GM18505 (cell line): ENCODE measurements around the gene HS1BP3.

Experiments
- ATAC-seq: cut with Tn5 transposase; IDR thresholded peaks from one replicate; pipeline ENCODE4 v1.9.1; 2021; ENCODE audit not compliant: unreplicated experiment
- POLR2A ChIP-seq: IDR thresholded peaks from 4 replicates; pipeline ENCODE4 v1.6.1; 2011; ENCODE audit warnings: borderline replicate concordance; ENCODE audit not compliant: insufficient read depth, insufficient read length; ENCODE audit errors: extremely low read depth

Gene HS1BP3

GRCh38 chr2:20593072-20594034 is 57.5 kb downstream of the HS1BP3 start:
- ATAC-seq = no peak
- no peak for TF ChIP-seq POLR2A

DNA sequence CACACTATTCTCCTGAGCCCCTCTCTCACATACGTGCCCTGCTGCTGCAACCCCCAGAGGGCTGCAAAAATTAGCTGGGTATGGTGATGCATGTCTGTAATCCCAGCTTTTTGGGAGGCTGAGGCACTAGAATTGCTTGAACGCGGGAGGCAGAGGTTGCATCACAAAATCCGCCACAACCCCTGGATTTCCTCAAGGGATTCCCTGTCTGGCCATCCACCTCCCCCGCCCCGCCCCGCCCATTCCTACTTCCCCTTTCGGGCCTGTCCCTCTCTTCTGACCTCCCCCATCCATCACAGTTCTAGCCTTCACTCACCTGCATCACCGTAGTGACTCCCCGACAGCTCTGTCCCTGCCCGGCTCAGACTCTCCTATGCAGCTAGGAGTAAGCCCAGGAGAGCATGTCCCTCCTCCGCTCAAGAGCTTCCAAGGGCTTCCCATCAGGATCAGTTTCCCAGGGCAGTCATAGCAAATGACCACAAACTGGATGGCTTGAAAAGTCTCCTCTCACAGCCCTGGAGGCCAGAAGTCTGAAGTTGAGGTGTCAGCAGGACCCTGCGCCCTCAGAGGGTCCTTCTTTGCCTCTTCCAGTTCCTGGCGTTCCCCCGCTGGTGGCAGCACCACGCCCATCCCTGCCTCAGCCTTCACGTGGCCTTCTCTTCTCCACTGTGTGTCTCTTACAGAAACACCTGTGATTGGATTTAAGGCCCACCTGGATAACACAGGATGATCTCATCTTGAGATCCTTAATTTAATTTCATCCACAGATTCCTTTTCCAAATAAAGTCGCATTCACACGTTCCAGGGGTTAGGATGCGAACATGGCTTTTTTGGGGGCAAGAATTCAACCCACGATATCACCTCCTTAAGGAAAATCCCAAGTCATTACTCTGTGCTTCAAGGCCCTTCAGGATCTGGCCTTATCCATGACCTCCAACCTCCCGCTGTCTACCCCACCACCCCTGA is 58.5 kb downstream of the HS1BP3 start:
- no peak for ATAC-seq

DNA sequence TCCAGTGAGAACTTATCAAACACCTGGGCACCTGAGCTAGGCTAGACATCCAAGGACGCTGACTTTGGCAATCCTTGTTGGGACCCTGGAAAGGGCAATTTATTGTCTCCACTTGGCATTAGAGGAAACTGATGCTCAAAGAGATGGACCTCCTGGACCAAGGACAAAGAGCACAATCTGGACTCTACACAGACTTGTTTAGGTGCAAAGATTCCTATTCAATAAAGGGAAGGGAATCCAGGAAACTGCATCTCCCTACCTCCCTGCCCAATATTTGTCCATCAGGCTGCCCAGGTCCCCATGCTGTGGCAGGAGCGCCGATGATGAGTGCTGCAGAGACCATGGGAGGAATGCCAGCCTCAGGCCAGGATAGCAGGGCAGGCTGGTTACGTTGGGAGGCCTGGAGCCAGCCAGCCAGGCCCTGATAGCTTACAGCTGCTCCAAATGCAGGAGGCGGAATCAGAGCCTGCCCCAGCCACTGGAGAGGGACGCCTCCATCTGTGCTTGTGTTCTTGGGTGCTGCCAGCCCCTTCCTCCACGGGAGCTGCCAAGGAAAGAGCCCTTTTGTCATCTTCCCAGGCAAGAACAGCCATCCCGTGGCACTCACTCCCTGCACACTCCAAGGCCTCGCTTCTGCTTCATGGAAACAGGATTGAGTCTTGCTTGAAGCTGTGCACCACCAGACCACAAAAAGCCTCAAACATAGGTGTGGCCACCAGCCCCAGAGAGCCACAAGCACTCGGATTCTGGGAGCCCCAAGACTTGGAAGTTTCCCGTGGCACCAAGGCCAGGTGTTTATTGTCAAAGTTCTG is 60.0 kb downstream of the HS1BP3 start:
- TF ChIP-seq POLR2A = no peak
- no peak for ATAC-seq

More for the DNA sequence above, 58.5 kb downstream of the HS1BP3 start:
- TF ChIP-seq POLR2A = no peak

DNA sequence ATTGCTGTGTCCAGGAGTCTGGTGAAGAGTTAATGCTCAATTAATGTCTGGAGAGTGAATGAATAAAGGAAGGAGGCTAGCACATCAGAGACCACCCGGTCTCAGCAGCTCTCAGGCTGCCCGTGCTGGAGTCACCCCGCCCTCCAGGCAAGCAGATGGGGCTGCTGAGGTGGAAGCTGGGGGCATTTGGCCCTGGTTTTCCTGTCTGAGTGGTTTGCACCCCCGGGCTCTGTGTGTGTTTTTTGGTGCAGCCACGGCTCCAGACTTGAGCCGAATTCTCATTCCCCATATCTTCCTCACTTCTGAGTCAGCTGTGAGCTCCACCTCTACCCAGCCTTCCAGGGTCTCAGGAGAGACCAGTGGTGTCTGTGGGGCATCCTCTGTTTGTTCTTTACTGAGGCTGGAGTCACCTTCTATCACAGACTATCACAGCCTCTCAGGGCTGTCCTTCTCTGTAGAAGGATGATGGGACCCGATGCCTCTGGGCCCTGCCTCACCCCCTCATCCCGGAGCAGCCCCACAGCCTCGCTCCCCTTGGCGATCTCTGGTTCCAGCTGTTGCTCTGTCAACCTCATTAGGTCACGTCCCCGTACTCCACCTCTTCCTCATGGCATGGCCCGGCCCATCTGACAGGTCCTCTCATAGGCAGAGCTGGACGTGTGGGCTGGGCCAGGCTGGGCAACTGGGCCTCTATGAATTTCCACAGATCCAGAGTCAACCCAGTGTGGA is 60.8 kb downstream of the HS1BP3 start:
- TF ChIP-seq POLR2A = no peak
- no peak for ATAC-seq

- ATAC-seq = no peak
Observed at GRCh38 chr2:20588918-20589871, 61.7 kb downstream of the HS1BP3 start.

DNA sequence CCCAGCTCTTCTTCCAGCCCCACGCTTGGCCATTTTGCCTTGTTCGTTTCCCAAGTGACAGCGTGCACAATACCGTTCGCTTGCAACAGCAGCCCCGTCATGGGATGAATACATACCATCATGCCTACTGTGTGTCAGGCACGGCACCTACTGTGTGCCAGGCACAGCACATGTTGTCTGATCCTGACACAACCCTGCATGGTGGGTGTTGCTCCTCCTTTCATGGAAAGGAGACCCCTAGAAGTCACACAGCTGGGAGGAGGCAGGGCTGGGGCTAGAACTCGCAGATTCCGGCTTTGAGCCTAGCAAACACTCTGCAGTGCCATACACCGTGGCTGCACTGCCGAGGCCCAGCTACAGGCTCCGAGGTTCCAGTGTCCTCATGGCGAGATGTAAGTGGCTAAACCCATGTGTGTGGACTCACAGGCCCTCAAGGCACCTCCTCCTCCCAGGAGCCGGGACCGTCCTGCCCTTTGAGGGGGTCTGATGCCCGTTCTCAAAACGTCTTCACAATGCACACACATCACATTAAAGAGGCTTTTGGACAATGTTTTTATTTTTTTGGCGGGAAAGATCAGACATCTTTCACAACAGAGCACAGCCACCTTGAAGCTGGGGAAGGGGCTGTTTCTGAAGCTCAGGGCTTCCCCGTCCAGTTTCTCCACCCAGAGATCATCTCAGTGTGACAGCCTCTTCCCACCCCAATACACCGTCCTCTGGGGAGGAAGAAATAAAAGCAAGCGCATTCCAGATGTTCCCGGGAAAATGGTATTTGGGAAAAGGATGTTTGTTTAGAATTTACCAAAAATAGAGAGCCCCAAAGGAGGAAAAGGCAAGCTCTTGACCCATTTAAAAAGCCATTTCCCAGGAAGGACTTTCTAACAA is 64.9 kb downstream of the HS1BP3 start:
- no peak for TF ChIP-seq POLR2A
- ATAC-seq = no peak

More at GRCh38 chr2:20588918-20589871, 61.7 kb downstream of the HS1BP3 start:
- no peak for TF ChIP-seq POLR2A

GRCh38 chr2:20585359-20585709 is 65.6 kb downstream of the HS1BP3 start:
- no peak for ATAC-seq
- no peak for TF ChIP-seq POLR2A

DNA sequence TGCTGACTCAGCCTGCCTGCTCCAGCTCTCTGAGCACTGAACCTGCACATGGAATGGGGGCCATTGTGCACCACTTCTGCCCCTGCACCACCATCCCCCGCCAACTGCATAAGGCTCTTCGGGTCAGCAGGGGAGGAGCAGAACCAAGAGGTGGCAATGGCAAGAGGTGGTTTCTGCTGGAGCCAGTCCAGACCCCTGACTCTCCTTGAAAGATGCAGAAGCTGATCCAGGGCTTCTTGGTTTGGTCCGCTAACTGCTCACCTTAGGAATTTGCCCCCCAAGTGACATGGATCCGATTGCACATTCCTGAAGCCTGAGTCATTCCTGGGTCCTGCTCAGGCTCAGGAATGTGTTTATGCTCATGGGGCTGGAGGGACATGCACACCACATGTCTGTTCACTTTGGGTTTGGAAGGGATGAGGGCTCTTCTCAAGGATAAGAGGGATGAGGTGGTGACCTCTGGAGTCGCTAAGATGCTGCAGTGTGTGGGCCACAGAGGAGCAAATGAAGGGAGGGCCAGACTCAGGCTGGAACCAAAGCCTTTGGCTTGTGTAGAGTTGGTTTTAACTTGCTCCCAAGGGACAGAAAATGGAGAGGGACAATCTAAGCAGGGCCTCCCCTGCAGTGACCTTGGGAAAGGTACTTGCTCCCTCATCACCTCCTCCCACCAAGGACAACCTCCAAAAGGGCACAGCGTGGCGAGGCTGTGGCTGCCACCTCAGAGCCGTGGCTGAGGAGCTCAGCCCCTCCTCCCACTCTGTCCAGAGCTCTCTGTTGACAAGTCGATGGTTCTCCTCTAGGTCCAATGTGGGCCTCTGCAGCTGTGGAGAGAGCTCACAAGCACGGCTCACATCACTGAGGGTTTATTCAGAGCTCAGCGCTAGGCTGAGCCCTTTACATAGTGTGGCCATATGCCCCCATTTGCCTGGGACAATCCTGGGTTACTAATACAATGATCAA is 66.2 kb downstream of the HS1BP3 start:
- no peak for ATAC-seq
- no peak for TF ChIP-seq POLR2A

- TF ChIP-seq POLR2A = no peak
- ATAC-seq = no peak
Observed at GRCh38 chr2:20584045-20584398, 66.9 kb downstream of the HS1BP3 start.
